Esophagus squamous epithelium (tissue), 5 donors: Measurements from ENCODE around the gene LYPLA2. TPM values are rescaled to one million over a fixed set of nuclear protein-coding genes. Genes with fewer than 3 reads are reported as not detected.
"Not testable (repeated sequence)": the region's sequence is repeated elsewhere in the genome, so short reads cannot be mapped to it uniquely, and the experiment has no call there.

Experiments
- DNase-seq: peaks from one replicate; lab custom pipeline; 2025; lab: John Stamatoyannopoulos, UW
- H3K27ac ChIP-seq, 4 donors: fragments of 200-600 bp; sonication (generic); one replicate each; pipeline ENCODE4 v1.5.1; 2016 to 2019; ENCODE audit warnings: mild to moderate bottlenecking in 1 of 4
- H3K27me3 ChIP-seq, 4 donors: fragments of 200-600 bp; sonication (generic); 1 replicate in 3 of 4; 2 replicates in 1 of 4; pipeline versions ENCODE4 v1.5.1 to v1.6.0; 2017 to 2021; ENCODE audit warnings: antibody characterized with exemption in 1 of 4
- H3K36me3 ChIP-seq, 3 donors: fragments of 200-600 bp; sonication (generic); one replicate each; pipeline ENCODE4 v1.5.1; 2016 to 2019
- H3K4me1 ChIP-seq, 3 donors: fragments of 200-600 bp; sonication (generic); one replicate each; pipeline ENCODE4 v1.5.1; 2017 to 2019
- H3K4me3 ChIP-seq, 4 donors: fragments of 200-600 bp; sonication (generic); 1 replicate in 3 of 4; 2 replicates in 1 of 4; pipeline ENCODE4 v1.5.1; 2016 to 2019; ENCODE audit warnings: mild to moderate bottlenecking in 2 of 4, moderate library complexity in 1 of 4
- H3K9me3 ChIP-seq, 3 donors: fragments of 200-600 bp; sonication (generic); one replicate each; pipeline ENCODE4 v1.5.1; 2016 to 2019
- POLR2A ChIP-seq, 4 donors: fragments of 450-650 bp; IDR thresholded peaks; one replicate each; pipeline ENCODE4 v1.6.1; 2017; ENCODE audit warnings: antibody characterized with exemption in 4 of 4, mild to moderate bottlenecking in 4 of 4, moderate library complexity in 3 of 4
- WGBS, 2 donors: methylation state at CpG; one replicate each; pipeline ENCODE4 v1.1.5; 2018; 5-methylcytosine and 5-hydroxymethylcytosine counted together
- intact Hi-C: fragments of 100-400 bp; cut with DNase I; formaldehyde crosslinking; loops from one replicate; pipeline ENCODE4 v1.15.0; 2022
- total RNA-seq, 4 donors: library from RNA; depleted of rRNA; stranded (reverse); fragments of >200 nt; gene quantifications; one replicate each; pipeline ENCODE4 v1.1.0, GENCODE V29; 2016
- TF ChIP-seq, protein P1 (sequence below), 6 experiments: fragments of 450-650 bp in 4 of 6; fragments of 200-600 bp in 2 of 6; sonication (generic) in 2 of 6; IDR thresholded peaks; one replicate each; pipeline ENCODE4 v1.5.1; 2016 to 2019; ENCODE audit warnings: antibody characterized with exemption in 6 of 6, mild to moderate bottlenecking in 4 of 6, moderate library complexity in 4 of 6
- donor health status: DM: yes; HTN: yes; CAD: no.

LYPLA2 gene
- total RNA-seq, 4 donors from 2014 or later, result 51.9 to 75.5 (median 64.4) TPM

DNA sequence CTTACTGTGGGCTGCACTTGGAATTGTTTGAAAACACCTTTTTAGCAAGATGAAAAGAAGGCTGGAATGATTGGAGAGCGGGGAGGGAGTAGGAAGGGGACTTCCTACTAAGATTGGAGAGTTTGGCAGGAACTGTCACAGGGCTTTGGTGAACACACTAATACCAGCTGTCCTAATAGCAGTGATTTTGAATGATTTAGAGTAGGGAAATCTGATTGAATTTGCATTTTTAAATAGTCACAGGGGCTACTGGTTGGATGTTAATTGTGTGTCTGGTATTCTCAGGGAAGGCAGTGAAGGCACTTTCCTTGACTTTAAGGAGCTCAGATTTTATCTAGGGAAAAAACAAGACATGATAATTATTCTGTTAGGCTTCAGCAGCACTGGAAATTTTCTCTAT is 36.8 kb downstream of the LYPLA2 start:
- WGBS, 2 donors, result 61 to 67% methylated on average over 1 of the region's 1 CpG
- TF ChIP-seq, protein P1, sequence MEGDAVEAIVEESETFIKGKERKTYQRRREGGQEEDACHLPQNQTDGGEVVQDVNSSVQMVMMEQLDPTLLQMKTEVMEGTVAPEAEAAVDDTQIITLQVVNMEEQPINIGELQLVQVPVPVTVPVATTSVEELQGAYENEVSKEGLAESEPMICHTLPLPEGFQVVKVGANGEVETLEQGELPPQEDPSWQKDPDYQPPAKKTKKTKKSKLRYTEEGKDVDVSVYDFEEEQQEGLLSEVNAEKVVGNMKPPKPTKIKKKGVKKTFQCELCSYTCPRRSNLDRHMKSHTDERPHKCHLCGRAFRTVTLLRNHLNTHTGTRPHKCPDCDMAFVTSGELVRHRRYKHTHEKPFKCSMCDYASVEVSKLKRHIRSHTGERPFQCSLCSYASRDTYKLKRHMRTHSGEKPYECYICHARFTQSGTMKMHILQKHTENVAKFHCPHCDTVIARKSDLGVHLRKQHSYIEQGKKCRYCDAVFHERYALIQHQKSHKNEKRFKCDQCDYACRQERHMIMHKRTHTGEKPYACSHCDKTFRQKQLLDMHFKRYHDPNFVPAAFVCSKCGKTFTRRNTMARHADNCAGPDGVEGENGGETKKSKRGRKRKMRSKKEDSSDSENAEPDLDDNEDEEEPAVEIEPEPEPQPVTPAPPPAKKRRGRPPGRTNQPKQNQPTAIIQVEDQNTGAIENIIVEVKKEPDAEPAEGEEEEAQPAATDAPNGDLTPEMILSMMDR (IDR thresholded peaks at IDR 0.05), result no peak
- TF ChIP-seq POLR2A (IDR thresholded peaks at IDR 0.05), result no peak
- no peaks in the 10 kb centered on the region for H3K9me3 ChIP-seq
- no peaks in the 10 kb centered on the region for H3K27me3 ChIP-seq
- no peak overlapping the region for H3K27ac ChIP-seq
- no peaks in the 10 kb centered on the region for H3K36me3 ChIP-seq
- H3K4me1 ChIP-seq, result peaks cover 0 to 23% (median 3%) of the 10 kb centered on the region in 3 donors
- no peak overlapping the region for H3K4me3 ChIP-seq
- intact Hi-C loops, result no loop called here
- no peak for DNase-seq

GRCh38 chr1:23834156-23834555 is 43.2 kb downstream of the LYPLA2 start:
- intact Hi-C loops, H3K27ac ChIP-seq, H3K36me3 ChIP-seq, DNase-seq, H3K27me3 ChIP-seq, H3K9me3 ChIP-seq, H3K4me3 ChIP-seq: not testable (repeated sequence)
- H3K4me1 ChIP-seq, result peaks cover 6 to 15% (median 6%) of the 10 kb centered on the region in 3 donors
- 47 to 64% methylated on average over 6 of the region's 6 CpGs for WGBS, 2 donors

DNA sequence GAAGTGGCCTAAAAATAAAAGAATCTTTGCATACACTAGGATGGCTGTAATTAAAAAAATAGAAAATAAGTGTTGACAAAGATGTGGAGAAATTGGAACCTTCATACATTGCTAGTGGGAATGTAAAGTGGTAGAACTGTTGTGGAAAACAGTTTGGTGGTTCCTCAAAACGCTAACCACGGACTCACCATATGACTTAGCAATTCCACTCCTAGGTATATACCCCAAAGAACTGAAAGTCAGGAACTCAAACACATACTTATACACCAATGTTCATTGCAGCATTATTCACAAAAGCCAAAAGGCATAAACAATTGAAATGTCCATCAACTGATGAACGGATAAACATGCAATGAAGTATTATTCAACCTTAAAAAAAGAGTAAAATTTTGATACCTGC is 45.1 kb downstream of the LYPLA2 start:
- peaks cover 0 to 6% (median 1%) of the 10 kb centered on the region in 4 donors for H3K27me3 ChIP-seq
- peaks cover 6 to 15% (median 6%) of the 10 kb centered on the region in 3 donors for H3K4me1 ChIP-seq
- WGBS, 2 donors, result 59 to 79% methylated on average over 3 of the region's 3 CpGs
- H3K9me3 ChIP-seq, result no peaks in the 10 kb centered on the region
- no peak overlapping the region for H3K4me3 ChIP-seq
- no peaks in the 10 kb centered on the region for H3K36me3 ChIP-seq
- intact Hi-C loops, result no loop called here
- no peak overlapping the region for H3K27ac ChIP-seq
- DNase-seq, result no peak
- no peak for TF ChIP-seq POLR2A (IDR thresholded peaks at IDR 0.05)
- TF ChIP-seq, protein P1 (IDR thresholded peaks at IDR 0.05), result no peak

- Histone ChIP-seq H3K4me3 (peak overlapping the region; percentile 4 to 61 (median 42)), H3K27ac (no peak overlapping the region), H3K36me3 (no peaks in the 10 kb centered on the region), H3K9me3 (no peaks in the 10 kb centered on the region), H3K27me3 (peaks cover 0 to 6% (median 1%) of the 10 kb centered on the region in 4 donors), H3K4me1 (peaks cover 6 to 15% (median 6%) of the 10 kb centered on the region in 3 donors)
- TF ChIP-seq POLR2A (IDR thresholded peaks at IDR 0.05), result no peak
- TF ChIP-seq, protein P1 (IDR thresholded peaks at IDR 0.05), result no peak
- 16 to 28% methylated on average over 6 to 7 of the region's 13 CpGs for WGBS, 2 donors
- DNase-seq, result no peak
- intact Hi-C loops, result no loop called here
These were observed 47.0 kb downstream of the LYPLA2 start for GRCh38 chr1:23837908-23838307.

GRCh38 chr1:23838401-23838866 is 47.5 kb downstream of the LYPLA2 start:
- Histone ChIP-seq H3K9me3 (no peaks in the 10 kb centered on the region), H3K27me3 (peaks cover 0 to 6% (median 1%) of the 10 kb centered on the region in 4 donors), H3K4me1 (peaks cover 6 to 15% (median 6%) of the 10 kb centered on the region in 3 donors), H3K36me3 (no peaks in the 10 kb centered on the region), H3K4me3 (peak overlapping the region; percentile 4 to 61 (median 42)), H3K27ac (no peak overlapping the region)
- DNase-seq, result peak; percentile 16
- 0% methylated on average over 6 to 8 of the region's 21 CpGs for WGBS, 2 donors
- no peak for TF ChIP-seq POLR2A (IDR thresholded peaks at IDR 0.05)
- TF ChIP-seq, protein P1 (IDR thresholded peaks at IDR 0.05), result no peak
- intact Hi-C loops, result no loop called here
